WI38 (cell line): Measurements from ENCODE around the gene TSPAN13.

ENCODE experiments used
- H3K4me3 ChIP-seq: 2 replicates; pipeline ENCODE4 v1.5.1; 2011; ENCODE audit warnings: low read depth, mild to moderate bottlenecking, control low read depth, low read length
- TF ChIP-seq, protein P1 (sequence below): IDR thresholded peaks from 2 replicates; pipeline ENCODE4 v1.5.1; 2012; ENCODE audit warnings: low read depth, mild to moderate bottlenecking, control low read depth, low read length

The TSPAN13 gene

DNA sequence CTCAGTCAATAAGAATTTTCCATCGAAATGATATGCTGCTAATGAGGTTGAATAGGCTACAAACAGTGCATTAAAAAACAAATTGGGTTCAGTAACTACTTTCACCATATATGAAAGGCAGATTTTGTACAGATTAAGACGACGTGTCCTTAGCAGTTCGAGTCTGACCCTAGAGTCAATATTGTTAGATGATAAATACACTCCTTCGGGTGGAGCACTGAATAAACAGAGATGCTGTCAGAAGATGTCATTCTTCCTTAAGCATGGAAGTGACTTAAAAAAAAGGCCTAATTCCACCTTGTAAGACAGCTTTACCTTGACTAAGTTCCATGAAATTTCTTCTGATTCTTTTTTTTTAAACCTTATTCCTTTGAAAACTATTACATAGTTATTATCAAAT lies 57.0 kb downstream of the TSPAN13 start:
- TF ChIP-seq, protein P1, sequence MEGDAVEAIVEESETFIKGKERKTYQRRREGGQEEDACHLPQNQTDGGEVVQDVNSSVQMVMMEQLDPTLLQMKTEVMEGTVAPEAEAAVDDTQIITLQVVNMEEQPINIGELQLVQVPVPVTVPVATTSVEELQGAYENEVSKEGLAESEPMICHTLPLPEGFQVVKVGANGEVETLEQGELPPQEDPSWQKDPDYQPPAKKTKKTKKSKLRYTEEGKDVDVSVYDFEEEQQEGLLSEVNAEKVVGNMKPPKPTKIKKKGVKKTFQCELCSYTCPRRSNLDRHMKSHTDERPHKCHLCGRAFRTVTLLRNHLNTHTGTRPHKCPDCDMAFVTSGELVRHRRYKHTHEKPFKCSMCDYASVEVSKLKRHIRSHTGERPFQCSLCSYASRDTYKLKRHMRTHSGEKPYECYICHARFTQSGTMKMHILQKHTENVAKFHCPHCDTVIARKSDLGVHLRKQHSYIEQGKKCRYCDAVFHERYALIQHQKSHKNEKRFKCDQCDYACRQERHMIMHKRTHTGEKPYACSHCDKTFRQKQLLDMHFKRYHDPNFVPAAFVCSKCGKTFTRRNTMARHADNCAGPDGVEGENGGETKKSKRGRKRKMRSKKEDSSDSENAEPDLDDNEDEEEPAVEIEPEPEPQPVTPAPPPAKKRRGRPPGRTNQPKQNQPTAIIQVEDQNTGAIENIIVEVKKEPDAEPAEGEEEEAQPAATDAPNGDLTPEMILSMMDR: no peak
- H3K4me3 ChIP-seq: no peak overlapping the region

GRCh38 chr7:16811551-16811950 lies 58.0 kb downstream of the TSPAN13 start:
- no peak overlapping the region for H3K4me3 ChIP-seq
- TF ChIP-seq, protein P1: no peak

- TF ChIP-seq, protein P1: no peak
- no peak overlapping the region for H3K4me3 ChIP-seq
Measured at GRCh38 chr7:16812542-16813231, 59.1 kb downstream of the TSPAN13 start.

GRCh38 chr7:16813232-16813616 lies 59.7 kb downstream of the TSPAN13 start:
- TF ChIP-seq, protein P1: no peak
- H3K4me3 ChIP-seq: no peak overlapping the region

GRCh38 chr7:16815001-16815400 lies 61.4 kb downstream of the TSPAN13 start:
- TF ChIP-seq, protein P1: no peak
- H3K4me3 ChIP-seq: no peak overlapping the region

GRCh38 chr7:16816824-16817223 lies 63.3 kb downstream of the TSPAN13 start:
- no peak overlapping the region for H3K4me3 ChIP-seq
- TF ChIP-seq, protein P1: no peak

GRCh38 chr7:16817536-16817935 lies 64.0 kb downstream of the TSPAN13 start:
- no peak overlapping the region for H3K4me3 ChIP-seq
- TF ChIP-seq, protein P1: no peak
